Ramos (cell line): Measurements from ENCODE around the gene SMYD3.
"Not testable (repeated sequence)": the region's sequence is repeated elsewhere in the genome, so short reads cannot be mapped to it uniquely, and the experiment has no call there.

ENCODE experiments used
- in situ Hi-C: fragments of 300-500 bp; cut with MboI; formaldehyde crosslinking; loops from one replicate; pipeline ENCODE4 v1.14.3; 2022; ENCODE audit warnings: low sequenced_read_pairs; ENCODE audit not compliant: unreplicated experiment

Gene SMYD3

GRCh38 chr1:246093230-246093629 is 413.8 kb downstream of the SMYD3 start:
- in situ Hi-C loops, result no loop called here

DNA sequence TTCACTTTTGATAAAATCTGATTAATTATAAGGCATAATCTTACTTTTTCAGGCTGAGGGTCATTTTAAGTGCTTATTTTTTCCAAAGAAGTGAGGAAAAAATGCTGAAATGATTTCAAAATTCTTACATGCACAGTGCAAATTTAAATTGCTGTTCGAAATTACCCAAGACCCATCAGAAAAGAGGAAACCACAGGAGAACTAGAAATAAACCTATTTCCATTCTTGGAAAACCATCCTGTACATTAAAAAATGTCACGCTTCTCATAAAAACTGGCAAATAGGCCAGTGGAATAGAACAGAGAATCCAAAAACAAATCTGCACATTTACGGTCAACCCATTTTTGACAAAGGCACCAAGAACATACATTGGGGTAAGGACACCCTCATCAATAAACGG is 414.9 kb downstream of the SMYD3 start:
- in situ Hi-C loops, result no loop called here

- in situ Hi-C loops, result no loop called here
Observed at GRCh38 chr1:246091477-246091876, 415.6 kb downstream of the SMYD3 start.

DNA sequence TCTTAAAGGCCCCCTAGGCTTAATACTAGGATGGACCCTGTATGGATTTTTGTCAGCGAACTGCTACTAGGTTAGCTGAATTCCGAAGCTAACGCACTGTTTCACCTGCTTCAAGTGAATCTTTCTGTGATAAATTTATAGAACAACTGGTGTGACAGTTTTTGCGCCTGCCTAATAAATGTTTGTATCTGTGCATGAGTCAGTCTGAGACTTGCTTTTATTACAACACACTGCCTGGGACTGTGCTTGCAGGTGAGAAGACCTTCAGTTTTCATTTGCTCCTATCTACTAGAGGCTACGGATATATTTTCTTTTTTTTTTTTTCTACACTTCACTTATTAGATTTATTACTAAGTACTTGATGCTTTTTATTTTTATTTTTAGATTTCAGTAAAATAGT is 420.9 kb downstream of the SMYD3 start:
- in situ Hi-C loops, result no loop called here

- in situ Hi-C loops, result no loop called here
Observed at GRCh38 chr1:246083416-246083815, 423.7 kb downstream of the SMYD3 start.

GRCh38 chr1:246081856-246082668 is 425.0 kb downstream of the SMYD3 start:
- in situ Hi-C loops, result no loop called here

- in situ Hi-C loops, result no loop called here
Observed at GRCh38 chr1:246081138-246081702, 425.9 kb downstream of the SMYD3 start.

- in situ Hi-C loops, result no loop called here
Observed at GRCh38 chr1:246080031-246080430, 427.0 kb downstream of the SMYD3 start.

GRCh38 chr1:246078888-246079252 is 428.2 kb downstream of the SMYD3 start:
- in situ Hi-C loops, result no loop called here

GRCh38 chr1:246078126-246078887 is 428.8 kb downstream of the SMYD3 start:
- in situ Hi-C loops, result no loop called here

DNA sequence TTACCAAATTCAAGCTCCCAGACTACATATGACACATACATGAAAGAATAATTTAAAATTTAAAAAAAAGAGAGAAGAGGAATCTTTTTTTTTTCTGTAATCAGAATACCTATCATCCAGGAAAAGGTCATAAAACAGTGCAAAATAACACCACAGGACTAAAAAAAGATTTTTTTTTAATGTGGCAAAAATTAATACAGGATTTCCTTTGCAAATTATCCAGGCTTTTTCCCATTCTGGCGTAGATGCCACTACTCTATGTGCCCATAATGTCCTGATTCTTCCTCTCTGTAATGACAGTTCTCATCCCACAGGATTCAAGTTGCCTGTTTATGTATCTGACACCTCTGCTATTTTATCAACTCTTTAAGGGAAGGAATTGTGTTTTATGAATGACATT is 429.6 kb downstream of the SMYD3 start:
- in situ Hi-C loops, result no loop called here

GRCh38 chr1:246074421-246074820 is 432.7 kb downstream of the SMYD3 start:
- in situ Hi-C loops, result no loop called here

- in situ Hi-C loops, result no loop called here
Observed at GRCh38 chr1:246072456-246072955, 434.6 kb downstream of the SMYD3 start.

DNA sequence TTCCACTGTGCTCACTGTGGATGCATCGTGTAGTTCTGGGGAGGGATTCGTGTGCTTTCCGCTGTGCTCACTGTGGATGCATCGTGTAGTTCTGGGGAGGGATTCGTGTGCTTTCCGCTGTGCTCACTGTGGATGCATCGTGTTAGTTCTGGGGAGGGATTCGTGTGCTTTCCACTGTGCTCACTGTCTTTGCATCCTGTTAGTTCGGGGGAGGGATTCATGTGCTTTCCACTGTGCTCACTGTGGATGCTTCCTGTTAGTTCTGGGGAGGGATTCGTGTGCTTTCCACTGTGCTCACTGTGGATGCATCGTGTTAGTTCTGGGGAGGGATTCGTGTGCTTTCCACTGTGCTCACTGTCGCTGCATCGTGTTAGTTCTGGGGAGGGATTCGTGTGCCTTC is 435.1 kb downstream of the SMYD3 start:
- in situ Hi-C loops, result not testable (repeated sequence)

DNA sequence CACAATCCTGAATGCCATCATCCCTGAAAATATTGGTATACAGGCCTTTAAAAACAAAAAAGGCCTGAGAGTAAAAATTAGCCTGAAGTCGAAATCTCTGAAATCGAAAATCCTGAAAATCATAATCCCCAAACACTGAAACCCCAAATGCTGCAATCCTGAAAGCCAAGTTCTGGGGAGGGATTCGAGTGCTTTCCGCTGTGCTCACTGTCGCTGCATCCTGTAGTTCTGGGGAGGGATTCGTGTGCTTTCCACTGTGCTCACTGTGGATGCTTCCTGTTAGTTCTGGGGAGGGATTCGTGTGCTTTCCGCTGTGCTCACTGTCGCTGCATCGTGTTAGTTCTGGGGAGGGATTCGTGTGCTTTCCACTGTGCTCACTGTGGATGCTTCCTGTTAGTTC is 435.5 kb downstream of the SMYD3 start:
- in situ Hi-C loops, result not testable (repeated sequence)

GRCh38 chr1:246069581-246069980 is 437.5 kb downstream of the SMYD3 start:
- in situ Hi-C loops, result no loop called here

GRCh38 chr1:246068619-246069509 is 438.2 kb downstream of the SMYD3 start:
- in situ Hi-C loops, result no loop called here

GRCh38 chr1:246068217-246068512 is 438.9 kb downstream of the SMYD3 start:
- in situ Hi-C loops, result no loop called here

DNA sequence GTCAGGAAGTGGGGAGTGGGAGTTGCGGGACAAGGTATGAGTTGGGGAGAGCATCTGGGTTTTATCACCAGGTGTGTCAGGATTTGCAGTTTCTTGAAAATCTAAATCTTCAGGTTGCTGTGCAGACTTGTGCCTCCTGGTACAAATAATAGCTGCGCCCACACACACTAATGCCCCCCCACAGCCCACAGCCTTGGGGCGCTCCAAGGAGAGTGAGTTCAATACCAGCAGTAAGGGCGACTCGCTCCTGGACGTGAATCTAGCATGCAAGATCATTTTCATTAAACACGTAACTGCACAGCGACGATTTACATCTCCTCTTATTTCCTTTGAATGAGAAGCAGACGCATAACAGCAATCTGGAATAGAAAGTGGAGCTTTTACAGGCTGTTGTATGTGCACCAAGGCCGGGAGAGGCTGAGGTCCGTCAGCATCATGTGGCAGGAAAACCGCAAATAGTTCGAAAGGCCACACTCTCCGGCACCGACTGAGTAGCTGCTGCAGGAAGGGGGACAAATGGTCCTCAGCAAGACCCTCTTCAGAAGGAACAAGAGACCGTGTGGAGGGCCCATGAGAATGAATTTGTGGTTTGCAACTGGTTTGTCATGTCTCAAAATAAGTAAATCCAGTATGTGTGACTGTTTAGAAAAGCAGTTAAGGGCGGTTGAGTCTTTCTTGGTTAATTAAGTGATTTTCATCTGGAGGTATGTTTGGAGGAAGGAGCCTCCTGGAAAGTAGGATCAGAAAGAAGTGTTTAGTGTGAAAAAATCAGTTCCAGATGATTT is 439.5 kb downstream of the SMYD3 start:
- in situ Hi-C loops, result no loop called here

- in situ Hi-C loops, result no loop called here
Observed at GRCh38 chr1:246066573-246066972, 440.5 kb downstream of the SMYD3 start.
